ENCODE measurements around the gene PRSS21. TPM values are rescaled to one million over a fixed set of nuclear protein-coding genes. Genes with fewer than 3 reads are reported as not detected.

PRSS21 gene
- total and polyA plus RNA-seq, 8 donors: 0.59 to 3.2 (median 1.0) TPM; not detected in 1

DNA sequence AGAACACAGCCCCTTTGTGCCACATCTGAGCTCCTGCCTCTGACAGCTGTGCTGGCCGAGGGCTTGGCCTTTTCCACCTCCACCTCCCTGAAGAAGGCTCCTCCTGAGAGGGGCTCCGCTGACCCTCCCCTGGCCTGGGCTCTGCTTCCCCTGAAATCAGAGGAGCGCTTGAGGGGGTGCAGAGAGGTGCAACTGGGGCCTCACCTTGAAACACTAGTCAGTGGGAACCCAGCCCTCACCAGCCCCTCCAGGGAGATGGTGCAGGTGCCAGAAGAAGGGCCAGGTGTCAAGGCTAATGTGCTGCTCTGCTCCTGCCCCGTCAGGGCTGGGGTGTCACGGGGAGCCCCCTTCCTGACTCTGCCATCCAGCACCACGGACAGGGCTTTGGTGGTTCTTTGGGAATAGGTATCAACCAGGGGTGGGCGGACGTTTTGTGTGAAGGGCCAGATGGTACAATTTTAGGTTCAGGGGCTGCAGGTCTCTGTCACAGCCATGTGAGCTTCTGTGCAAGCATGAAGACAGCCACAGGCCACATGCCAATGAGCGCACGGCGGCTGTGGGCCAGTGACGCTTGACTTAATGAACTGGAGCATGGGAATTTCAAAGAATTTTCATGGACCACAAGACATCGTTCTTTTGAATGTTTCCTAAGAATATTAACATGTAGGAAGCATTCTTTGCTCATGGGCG, 10.9 kb downstream of the PRSS21 start:
- Histone ChIP-seq H3K27ac (no peak overlapping the region), H3K4me1 (no peaks in the 10 kb centered on the region), H3K27me3 (no peaks in the 10 kb centered on the region), H3K9me3 (no peaks in the 10 kb centered on the region), H3K4me3 (no peak overlapping the region), H3K36me3 (no peaks in the 10 kb centered on the region)
- no peak for ATAC-seq
- no peak for FAIRE-seq
- intact Hi-C loops (cut with DNase I): no loop called here
- 67% methylated on average over 14 of the region's 14 CpGs for WGBS, 2 donors
- TF ChIP-seq, protein P1, sequence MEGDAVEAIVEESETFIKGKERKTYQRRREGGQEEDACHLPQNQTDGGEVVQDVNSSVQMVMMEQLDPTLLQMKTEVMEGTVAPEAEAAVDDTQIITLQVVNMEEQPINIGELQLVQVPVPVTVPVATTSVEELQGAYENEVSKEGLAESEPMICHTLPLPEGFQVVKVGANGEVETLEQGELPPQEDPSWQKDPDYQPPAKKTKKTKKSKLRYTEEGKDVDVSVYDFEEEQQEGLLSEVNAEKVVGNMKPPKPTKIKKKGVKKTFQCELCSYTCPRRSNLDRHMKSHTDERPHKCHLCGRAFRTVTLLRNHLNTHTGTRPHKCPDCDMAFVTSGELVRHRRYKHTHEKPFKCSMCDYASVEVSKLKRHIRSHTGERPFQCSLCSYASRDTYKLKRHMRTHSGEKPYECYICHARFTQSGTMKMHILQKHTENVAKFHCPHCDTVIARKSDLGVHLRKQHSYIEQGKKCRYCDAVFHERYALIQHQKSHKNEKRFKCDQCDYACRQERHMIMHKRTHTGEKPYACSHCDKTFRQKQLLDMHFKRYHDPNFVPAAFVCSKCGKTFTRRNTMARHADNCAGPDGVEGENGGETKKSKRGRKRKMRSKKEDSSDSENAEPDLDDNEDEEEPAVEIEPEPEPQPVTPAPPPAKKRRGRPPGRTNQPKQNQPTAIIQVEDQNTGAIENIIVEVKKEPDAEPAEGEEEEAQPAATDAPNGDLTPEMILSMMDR (IDR thresholded peaks at IDR 0.05): no peak
- peak in 1 of 6 donors; percentile 35 for DNase-seq

DNA sequence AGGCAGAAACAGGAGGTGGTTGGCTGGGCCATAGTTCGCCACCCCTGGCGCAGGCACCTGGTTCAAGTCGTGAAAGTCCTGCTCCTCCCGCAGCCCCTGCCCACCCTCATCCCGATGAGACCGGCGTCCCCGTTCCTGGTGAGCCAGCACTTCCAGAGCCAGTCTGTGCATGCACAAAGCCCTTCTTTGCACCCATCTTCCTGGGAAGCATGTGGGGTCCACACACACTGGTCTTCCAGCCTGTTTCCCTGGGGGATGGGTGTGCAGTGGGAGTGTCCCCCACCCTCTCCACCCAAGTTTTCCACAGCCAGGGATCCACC, 11.4 kb downstream of the PRSS21 start:
- FAIRE-seq (no peak), ATAC-seq (no peak), DNase-seq (peak in 1 of 6 donors; percentile 30)
- no peaks in the 10 kb centered on the region for H3K4me1 ChIP-seq
- no peaks in the 10 kb centered on the region for H3K9me3 ChIP-seq
- H3K27me3 ChIP-seq: no peaks in the 10 kb centered on the region
- 75 to 82% methylated on average over 8 of the region's 8 CpGs for WGBS, 2 donors
- intact Hi-C loops (cut with DNase I): no loop called here
- H3K36me3 ChIP-seq: no peaks in the 10 kb centered on the region
- TF ChIP-seq, protein P1 (IDR thresholded peaks at IDR 0.05): no peak
- H3K27ac ChIP-seq: no peak overlapping the region
- H3K4me3 ChIP-seq: no peak overlapping the region

DNA sequence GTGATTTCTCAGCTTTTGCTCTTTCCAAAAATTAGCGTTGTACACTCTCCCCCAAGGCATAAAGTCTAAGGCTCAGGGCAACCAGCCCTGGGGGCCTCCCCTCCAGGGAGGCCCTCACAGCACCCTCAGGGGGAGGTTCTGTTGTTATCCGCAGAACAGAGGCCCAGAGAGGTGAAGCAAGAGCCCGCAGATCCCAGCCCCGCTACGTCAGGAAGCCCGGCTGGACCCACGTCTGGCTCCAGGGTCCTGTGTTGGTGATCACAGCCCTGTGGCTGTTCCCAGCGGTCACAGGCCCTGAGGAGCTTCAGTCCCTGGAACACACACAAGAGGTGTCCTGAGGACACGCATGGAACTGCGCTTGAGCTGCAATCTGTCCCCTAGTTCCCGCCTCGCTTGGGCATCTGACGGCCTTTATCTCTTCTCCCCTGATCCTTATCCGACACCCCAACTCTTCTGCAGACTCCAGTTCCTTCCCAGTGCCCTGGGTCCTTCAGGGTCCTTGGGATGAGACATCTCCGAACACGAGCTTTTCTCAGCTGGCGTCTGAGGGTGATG, 11.9 kb downstream of the PRSS21 start:
- TF ChIP-seq, protein P1 (IDR thresholded peaks at IDR 0.05): no peak
- FAIRE-seq (no peak), DNase-seq (peak in 1 of 6 donors; percentile 48), ATAC-seq (no peak)
- no peaks in the 10 kb centered on the region for H3K9me3 ChIP-seq
- H3K36me3 ChIP-seq: no peaks in the 10 kb centered on the region
- no peaks in the 10 kb centered on the region for H3K27me3 ChIP-seq
- no peaks in the 10 kb centered on the region for H3K4me1 ChIP-seq
- H3K27ac ChIP-seq: no peak overlapping the region
- intact Hi-C loops (cut with DNase I): no loop called here
- no peak overlapping the region for H3K4me3 ChIP-seq
- 79 to 89% methylated on average over 17 of the region's 17 CpGs for WGBS, 2 donors

DNA sequence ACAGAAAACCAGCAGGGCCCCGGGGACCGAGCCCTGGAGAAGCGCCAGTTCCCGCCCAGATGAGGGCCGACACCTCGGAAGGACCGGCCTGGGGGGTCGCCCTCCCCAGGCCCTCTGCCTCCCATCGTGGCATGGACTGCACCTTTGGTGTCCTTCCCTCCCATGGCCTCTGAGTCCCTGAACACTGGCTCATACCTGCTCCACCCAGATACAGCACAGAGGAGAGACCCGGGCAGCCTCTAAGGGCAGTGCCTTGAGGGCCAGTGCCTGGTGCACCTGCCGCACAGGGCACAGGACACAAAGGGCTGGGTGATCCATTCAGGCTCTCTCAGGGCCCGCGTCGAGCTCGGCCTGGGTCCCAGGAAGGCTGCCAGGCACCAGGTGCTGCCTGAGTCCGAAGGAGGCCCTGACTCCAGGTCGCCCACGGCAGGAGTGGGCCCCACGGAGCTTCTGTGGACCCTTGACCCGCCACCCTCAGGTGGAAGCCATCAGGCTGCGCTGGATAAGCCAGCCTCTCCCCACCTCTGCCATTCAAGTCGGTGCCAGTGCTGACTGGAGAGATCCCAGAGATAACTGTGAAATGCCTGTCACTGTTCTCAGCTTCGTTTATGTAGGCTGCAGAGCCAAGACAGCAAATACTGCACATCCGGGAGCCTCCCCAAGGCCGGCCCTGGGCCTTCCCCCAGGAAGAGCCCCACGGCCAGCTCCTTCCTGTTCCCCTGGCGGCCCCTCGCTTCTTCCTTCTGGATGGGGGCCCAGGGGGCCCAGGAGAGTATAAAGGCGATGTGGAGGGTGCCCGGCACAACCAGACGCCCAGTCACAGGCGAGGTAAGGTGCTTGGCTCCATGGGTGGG, 12.7 kb downstream of the PRSS21 start, which contains the start of gene ZG16B:
TSS of gene ZG16B (plus strand) at position 803 of the 854 bp plus-strand sequence. CDS start 139 bp downstream, outside the sequence.
- Histone ChIP-seq H3K9me3 (no peaks in the 10 kb centered on the region), H3K27ac (no peak within 1 kb of the TSS), H3K27me3 (no peaks in the 10 kb centered on the region), H3K4me1 (no peaks in the 10 kb centered on the region), H3K4me3 (no peak within 1 kb of the TSS), H3K36me3 (no peaks in the 10 kb centered on the region)
- no peak for FAIRE-seq
- 59 to 67% methylated on average over 32 of the region's 32 CpGs for WGBS, 2 donors
- TF ChIP-seq, protein P1 (IDR thresholded peaks at IDR 0.05): no peak
- DNase-seq: peak in 1 of 6 donors; percentile 54
- peak in 2 of 4 donors; percentile 17 to 73 for ATAC-seq
- intact Hi-C loops (cut with DNase I): no loop called here

All from pancreas (tissue), 10 donors.